Bronchial epithelial cell (primary cell): ENCODE data around the gene GEMIN2. TPM values are rescaled to one million over a fixed set of nuclear protein-coding genes. Genes with fewer than 3 reads are reported as not detected.
"Not testable (repeated sequence)": the region's sequence is repeated elsewhere in the genome, so short reads cannot be mapped to it uniquely, and the experiment has no call there.

Experiments
- DNase-seq: peaks from one replicate; pipeline ENCODE4 v3.0.0-alpha.2; 2010; ENCODE audit warnings: low read depth
- FAIRE-seq: peaks from 2 replicates; lab custom pipeline; 2011; peaks lifted over from hg19 to GRCh38; lab: Jason Lieb, UNC
- H3K27me3 ChIP-seq: 2 replicates; pipeline ENCODE4 v1.5.1; 2011; ENCODE audit warnings: low read length; ENCODE audit not compliant: control insufficient read depth, insufficient read depth
- H3K36me3 ChIP-seq: 2 replicates; pipeline ENCODE4 v1.5.1; 2011; ENCODE audit warnings: low read length; ENCODE audit not compliant: control insufficient read depth, insufficient read depth
- H3K4me3 ChIP-seq: 2 replicates; pipeline ENCODE4 v1.5.1; 2011; ENCODE audit warnings: mild to moderate bottlenecking, low read depth, low read length, control low read depth
- total RNA-seq: library from RNA; depleted of rRNA; stranded (reverse); fragments of >200 nt; gene quantifications from 2 replicates; pipeline ENCODE4 v1.2.1, GENCODE V29; 2014
- TF ChIP-seq, protein P1 (sequence below): IDR thresholded peaks from 2 replicates; pipeline ENCODE4 v1.5.1; 2011; ENCODE audit warnings: mild to moderate bottlenecking, moderate library complexity, low read length, control low read depth, inconsistent platforms; ENCODE audit not compliant: insufficient read depth, severe bottlenecking

GEMIN2 gene
- total RNA-seq, 1 donor from 2014 or later = 31.9 TPM

DNA sequence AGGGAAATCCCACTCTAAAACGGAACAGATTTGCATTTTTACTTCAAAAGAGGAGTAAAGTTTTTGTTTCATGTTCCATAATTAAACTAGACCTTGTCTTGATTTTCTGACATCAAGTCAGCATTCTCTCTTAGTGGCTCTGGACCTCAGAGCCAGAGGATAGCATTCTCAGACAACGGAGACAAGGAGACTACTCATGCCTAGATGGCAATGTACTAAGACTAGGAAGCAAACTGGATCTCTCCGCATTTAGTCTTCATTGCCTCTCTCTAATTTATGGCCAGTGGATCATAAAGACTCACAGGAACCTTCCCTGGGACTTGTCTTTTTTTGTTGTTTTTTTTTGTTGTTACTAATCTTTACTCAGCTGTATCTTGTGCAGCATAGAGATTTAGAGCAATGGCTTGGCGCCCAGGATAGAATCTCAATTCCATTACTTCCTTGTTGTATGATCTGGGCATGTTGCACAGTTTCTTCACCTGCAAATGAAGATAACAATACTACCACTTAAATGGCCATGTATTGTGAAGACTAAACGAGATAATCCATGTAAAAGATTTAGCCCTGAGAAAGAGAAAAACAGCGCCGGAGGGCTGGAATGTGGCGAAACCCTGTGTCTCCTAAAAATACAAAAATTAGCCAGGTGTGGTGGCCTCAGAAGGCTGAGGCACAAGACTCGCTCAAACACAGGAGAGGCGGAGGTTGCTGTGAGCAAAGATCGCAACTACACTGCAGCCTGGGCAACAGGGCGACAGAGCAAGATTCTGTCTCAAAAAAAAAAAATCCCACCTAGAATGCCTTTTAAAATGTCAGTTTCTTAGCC lies 4.0 kb upstream of the GEMIN2 start:
- TF ChIP-seq, protein P1, sequence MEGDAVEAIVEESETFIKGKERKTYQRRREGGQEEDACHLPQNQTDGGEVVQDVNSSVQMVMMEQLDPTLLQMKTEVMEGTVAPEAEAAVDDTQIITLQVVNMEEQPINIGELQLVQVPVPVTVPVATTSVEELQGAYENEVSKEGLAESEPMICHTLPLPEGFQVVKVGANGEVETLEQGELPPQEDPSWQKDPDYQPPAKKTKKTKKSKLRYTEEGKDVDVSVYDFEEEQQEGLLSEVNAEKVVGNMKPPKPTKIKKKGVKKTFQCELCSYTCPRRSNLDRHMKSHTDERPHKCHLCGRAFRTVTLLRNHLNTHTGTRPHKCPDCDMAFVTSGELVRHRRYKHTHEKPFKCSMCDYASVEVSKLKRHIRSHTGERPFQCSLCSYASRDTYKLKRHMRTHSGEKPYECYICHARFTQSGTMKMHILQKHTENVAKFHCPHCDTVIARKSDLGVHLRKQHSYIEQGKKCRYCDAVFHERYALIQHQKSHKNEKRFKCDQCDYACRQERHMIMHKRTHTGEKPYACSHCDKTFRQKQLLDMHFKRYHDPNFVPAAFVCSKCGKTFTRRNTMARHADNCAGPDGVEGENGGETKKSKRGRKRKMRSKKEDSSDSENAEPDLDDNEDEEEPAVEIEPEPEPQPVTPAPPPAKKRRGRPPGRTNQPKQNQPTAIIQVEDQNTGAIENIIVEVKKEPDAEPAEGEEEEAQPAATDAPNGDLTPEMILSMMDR = no peak
- FAIRE-seq = no peak
- Histone ChIP-seq H3K27me3 (no peaks in the 10 kb centered on the region), H3K4me3 (no peak overlapping the region), H3K36me3 (no peaks in the 10 kb centered on the region)
- DNase-seq = no peak

DNA sequence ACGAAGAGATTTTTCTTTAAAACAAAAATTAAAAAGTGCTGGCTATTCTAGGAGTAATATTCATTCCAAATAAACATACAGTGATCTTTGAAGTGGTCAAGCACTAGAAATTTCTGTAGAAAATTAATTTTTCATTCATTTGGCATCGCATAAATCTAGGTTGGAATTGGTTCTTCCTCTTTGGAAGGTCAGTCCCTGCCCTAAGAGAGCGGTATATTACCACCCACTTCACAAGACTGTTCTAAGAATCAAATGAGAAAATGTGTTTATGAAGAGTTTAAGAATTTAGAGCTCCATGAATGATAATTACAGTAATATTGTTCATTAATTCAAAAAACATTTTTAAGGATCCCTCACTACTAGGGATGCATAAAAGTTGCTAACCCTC lies 444 bp upstream of the GEMIN2 start:
- Histone ChIP-seq H3K27me3 (no peaks in the 10 kb centered on the region), H3K36me3 (peaks cover 3% of the 10 kb centered on the region), H3K4me3 (peak overlapping the region; percentile 91)
- TF ChIP-seq, protein P1 = no peak
- FAIRE-seq (no peak), DNase-seq (no peak)

DNA sequence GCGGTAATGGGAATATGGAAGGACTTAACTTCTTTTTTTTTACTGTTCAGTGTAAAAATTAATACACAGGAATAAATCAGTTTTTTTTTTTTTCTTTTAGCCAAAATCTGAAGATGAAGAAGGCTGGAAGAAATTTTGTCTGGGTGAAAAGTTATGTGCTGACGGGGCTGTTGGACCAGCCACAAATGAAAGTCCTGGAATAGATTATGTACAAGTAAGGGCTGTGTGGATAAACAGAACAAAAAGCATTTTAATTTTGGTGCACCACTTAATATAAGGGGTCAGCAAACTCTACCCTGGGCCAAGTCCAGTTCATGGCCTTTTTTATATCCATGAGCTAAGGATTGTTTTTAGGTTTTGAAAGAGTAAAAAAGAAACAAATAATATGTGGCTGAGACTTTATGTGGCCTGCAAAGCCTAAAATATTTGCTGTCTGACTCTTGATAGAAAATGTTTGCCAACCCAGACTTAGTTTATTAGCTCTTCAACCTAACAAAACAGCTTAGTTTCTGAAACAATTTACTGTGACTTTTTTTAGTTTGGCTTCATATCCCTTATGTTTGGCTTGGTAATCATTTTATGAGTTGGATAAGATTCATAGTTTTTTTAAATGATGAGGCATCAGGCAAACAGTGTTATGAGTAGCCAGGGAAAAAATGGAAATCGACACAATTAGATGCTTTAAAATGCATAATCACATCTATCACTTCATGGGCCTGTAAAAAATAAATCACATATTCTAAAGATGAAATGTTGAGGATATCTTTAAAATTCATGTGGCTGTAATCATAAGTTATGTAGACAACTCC lies 8.4 kb downstream of the GEMIN2 start:
- DNase-seq = no peak
- Histone ChIP-seq H3K36me3 (peaks cover 5% of the 10 kb centered on the region), H3K4me3 (no peak overlapping the region), H3K27me3 (no peaks in the 10 kb centered on the region)
- no peak for FAIRE-seq
- TF ChIP-seq, protein P1 = no peak

DNA sequence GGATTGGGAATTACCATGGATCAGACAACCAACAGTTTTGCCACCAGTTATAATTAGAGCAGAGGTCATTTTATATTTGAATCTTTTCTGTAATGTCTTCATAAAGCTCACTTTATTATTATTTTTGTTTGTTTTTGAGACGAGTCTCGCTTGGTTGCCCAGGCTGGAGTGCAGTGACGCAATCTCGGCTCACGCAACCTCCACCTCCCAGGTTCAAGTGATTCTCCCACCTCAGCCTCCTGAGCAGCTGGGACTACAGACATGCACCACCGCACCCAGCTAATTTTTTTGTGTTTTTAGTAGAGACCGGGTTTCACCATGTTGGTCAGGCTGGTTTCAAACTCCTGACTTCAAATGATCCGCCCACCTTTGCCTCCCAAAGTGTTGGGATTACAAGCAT lies 23.7 kb downstream of the GEMIN2 start:
- not testable (repeated sequence) for FAIRE-seq, DNase-seq, H3K36me3 ChIP-seq, H3K4me3 ChIP-seq, H3K27me3 ChIP-seq

DNA sequence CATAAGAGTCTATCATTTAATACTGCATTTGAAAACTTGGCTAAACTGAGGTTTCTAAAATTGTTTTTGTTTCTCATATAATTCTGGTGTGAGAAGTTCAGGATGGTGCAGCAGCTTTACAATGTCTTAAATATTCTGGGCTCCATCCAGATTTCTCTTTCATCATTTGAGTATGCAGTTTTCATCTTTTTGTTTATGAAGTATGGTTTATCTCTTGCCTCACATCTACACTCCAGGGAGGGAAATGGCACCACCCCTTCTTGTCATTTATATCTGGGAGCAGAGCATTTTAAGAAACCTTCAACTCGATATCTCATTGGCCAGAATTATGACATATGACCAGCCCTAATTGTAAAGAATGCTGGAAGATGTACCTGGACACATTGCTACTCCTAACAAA lies 24.3 kb downstream of the GEMIN2 start:
- DNase-seq (no peak), FAIRE-seq (no peak)
- no peak overlapping the region for H3K4me3 ChIP-seq
- TF ChIP-seq, protein P1 = no peak
- no peaks in the 10 kb centered on the region for H3K36me3 ChIP-seq
- no peaks in the 10 kb centered on the region for H3K27me3 ChIP-seq

DNA sequence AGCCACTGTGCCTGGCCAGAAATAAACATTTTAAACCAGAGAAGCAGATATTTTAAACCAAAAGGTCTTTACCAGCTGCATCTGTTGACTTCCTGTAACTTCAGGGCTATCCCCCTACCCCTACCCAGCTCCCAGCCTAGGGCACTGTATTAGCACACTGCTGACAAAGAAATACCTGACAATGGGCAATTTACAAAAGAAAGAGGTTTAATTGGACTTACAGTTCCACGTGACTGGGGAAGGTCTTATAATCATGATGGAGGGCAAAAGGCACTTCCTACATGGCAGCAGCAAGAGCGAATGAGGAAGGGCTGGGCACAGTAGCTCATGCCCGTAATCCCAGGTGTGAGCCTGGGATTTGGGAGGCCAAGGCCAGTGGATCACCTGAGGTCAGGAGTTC lies 26.0 kb downstream of the GEMIN2 start:
- Histone ChIP-seq H3K4me3 (no peak overlapping the region), H3K36me3 (no peaks in the 10 kb centered on the region), H3K27me3 (no peaks in the 10 kb centered on the region)
- DNase-seq = no peak
- TF ChIP-seq, protein P1 = no peak
- no peak for FAIRE-seq

DNA sequence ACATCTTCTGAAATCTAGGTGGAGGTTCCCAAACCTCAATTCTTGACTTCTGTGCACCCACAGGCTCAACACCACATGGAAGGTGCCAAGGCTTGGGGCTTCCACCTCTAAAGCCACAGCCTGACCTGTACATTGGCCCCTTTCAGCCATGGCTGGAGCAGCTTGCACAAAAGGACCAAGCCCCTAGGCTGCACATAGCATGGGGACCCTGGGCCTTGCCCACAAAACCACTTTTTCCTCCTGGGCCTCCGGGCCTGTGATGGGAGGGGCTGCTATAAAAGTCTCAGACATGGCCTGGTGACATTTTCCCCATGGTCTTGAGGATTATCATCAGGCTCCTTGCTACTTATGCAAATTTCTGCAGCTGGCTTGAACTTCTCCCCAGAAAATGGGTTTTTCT lies 27.5 kb downstream of the GEMIN2 start:
- not testable (repeated sequence) for H3K4me3 ChIP-seq, H3K27me3 ChIP-seq, FAIRE-seq, DNase-seq, H3K36me3 ChIP-seq

DNA sequence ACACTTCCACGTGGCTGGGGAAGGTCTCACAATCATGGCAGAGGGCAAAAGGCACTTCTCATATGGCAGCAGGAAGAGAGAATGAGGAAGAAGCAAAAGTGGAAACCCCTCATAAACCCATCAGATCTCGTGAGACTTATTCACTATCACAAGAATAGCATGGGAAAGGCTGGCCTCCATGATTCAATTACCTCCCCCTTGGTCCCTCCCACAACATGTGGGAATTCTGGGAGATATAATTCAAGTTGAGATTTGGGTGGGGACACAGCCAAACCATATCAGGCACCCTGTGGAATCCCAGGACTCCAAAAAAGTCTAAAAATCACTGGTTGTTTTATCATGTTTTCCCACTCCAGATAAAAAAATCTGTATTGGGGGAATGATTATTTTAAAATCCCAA lies 29.1 kb downstream of the GEMIN2 start:
- H3K36me3 ChIP-seq, H3K4me3 ChIP-seq, FAIRE-seq, DNase-seq, H3K27me3 ChIP-seq: not testable (repeated sequence)
